ENCODE data around the gene RANGAP1. TPM values are rescaled to one million over a fixed set of nuclear protein-coding genes. Genes with fewer than 3 reads are reported as not detected.

RANGAP1 gene
- total RNA-seq (112 TPM), polyA plus RNA-seq (10 to 100 TPM; 19.9 to 26.6 (median 23.0) TPM)

GRCh38 chr22:41285820-41286638 lies at the start of gene RANGAP1:
TSS of gene RANGAP1 (minus strand) at chr22:41286187. CDS start at chr22:41281044, 5,143 bp downstream.
- peak within 1 kb of the TSS; percentile 93 for H3K4me3 ChIP-seq (ENCODE audit: low read depth, low read length)
- DNase-seq: peak; percentile 97 to 100 (median 99)

GRCh38 chr22:41334951-41335635 lies 49.1 kb upstream of the RANGAP1 start:
- Histone ChIP-seq H3K4me1 (ENCODE audit: control insufficient read depth, insufficient read depth, low read length, poor library complexity, severe bottlenecking) (no peaks in the 10 kb centered on the region), H3K27ac (ENCODE audit: insufficient read depth, low read length, poor library complexity, severe bottlenecking) (no peak overlapping the region), H3K4me3 (ENCODE audit: low read depth, low read length) (no peak overlapping the region), H3K36me3 (ENCODE audit: control insufficient read depth, insufficient read depth, low read length) (peaks cover 26% of the 10 kb centered on the region), H3K27me3 (ENCODE audit: control insufficient read depth, insufficient read depth, low read length) (no peaks in the 10 kb centered on the region), H3K9me3 (ENCODE audit: control insufficient read depth in 2 of 2, low read length in 2 of 2) (no peaks in the 10 kb centered on the region)
- DNase-seq (no peak), ATAC-seq (ENCODE audit: low read depth in 2 of 2) (no peak)
- no peak overlapping the region for H3K27ac Mint-ChIP-seq
- no peaks in the 10 kb centered on the region for H3K27me3 Mint-ChIP-seq
- no peak overlapping the region for H3K4me3 Mint-ChIP-seq
- peaks cover 13% of the 10 kb centered on the region for H3K36me3 Mint-ChIP-seq
- peaks cover 0 to 18% (median 0%) of the 10 kb centered on the region in 4 donors for H3K4me1 Mint-ChIP-seq
- no peaks in the 10 kb centered on the region for H3K9me3 Mint-ChIP-seq

More at GRCh38 chr22:41285820-41286638, at the start of gene RANGAP1:
- peaks cover 21% of the 10 kb centered on the region for H3K4me1 ChIP-seq (ENCODE audit: control insufficient read depth, insufficient read depth, low read length, poor library complexity, severe bottlenecking)
- peaks cover 15 to 52% (median 24%) of the 10 kb centered on the region in 4 donors for H3K4me1 Mint-ChIP-seq
- H3K27ac Mint-ChIP-seq: peak within 1 kb of the TSS; percentile 99
- H3K27me3 ChIP-seq (ENCODE audit: control insufficient read depth, insufficient read depth, low read length): no peaks in the 10 kb centered on the region
- H3K36me3 ChIP-seq (ENCODE audit: control insufficient read depth, insufficient read depth, low read length): peaks cover 14% of the 10 kb centered on the region
- peak within 1 kb of the TSS; percentile 95 to 98 (median 97) for H3K4me3 Mint-ChIP-seq
- H3K36me3 Mint-ChIP-seq: peaks cover 10% of the 10 kb centered on the region
- H3K9me3 ChIP-seq (ENCODE audit: control insufficient read depth in 2 of 2, low read length in 2 of 2): no peaks in the 10 kb centered on the region
- ATAC-seq (ENCODE audit: low read depth in 2 of 2): peak; percentile 93 to 95
- no peaks in the 10 kb centered on the region for H3K9me3 Mint-ChIP-seq
- H3K27me3 Mint-ChIP-seq: no peaks in the 10 kb centered on the region
- peak within 1 kb of the TSS; percentile 98 for H3K27ac ChIP-seq (ENCODE audit: insufficient read depth, low read length, poor library complexity, severe bottlenecking)

- no peak overlapping the region for H3K27ac Mint-ChIP-seq
- H3K36me3 Mint-ChIP-seq: peaks cover 16% of the 10 kb centered on the region
- no peaks in the 10 kb centered on the region for H3K9me3 ChIP-seq (ENCODE audit: control insufficient read depth in 2 of 2, low read length in 2 of 2)
- no peak overlapping the region for H3K27ac ChIP-seq (ENCODE audit: insufficient read depth, low read length, poor library complexity, severe bottlenecking)
- H3K9me3 Mint-ChIP-seq: no peaks in the 10 kb centered on the region
- H3K4me1 Mint-ChIP-seq: peaks cover 0 to 18% (median 0%) of the 10 kb centered on the region in 4 donors
- no peaks in the 10 kb centered on the region for H3K27me3 Mint-ChIP-seq
- ATAC-seq (ENCODE audit: low read depth in 2 of 2) (no peak), DNase-seq (no peak)
- H3K4me3 Mint-ChIP-seq: no peak overlapping the region
- peaks cover 31% of the 10 kb centered on the region for H3K36me3 ChIP-seq (ENCODE audit: control insufficient read depth, insufficient read depth, low read length)
- no peaks in the 10 kb centered on the region for H3K4me1 ChIP-seq (ENCODE audit: control insufficient read depth, insufficient read depth, low read length, poor library complexity, severe bottlenecking)
- H3K4me3 ChIP-seq (ENCODE audit: low read depth, low read length): no peak overlapping the region
- H3K27me3 ChIP-seq (ENCODE audit: control insufficient read depth, insufficient read depth, low read length): no peaks in the 10 kb centered on the region
These were observed 48.2 kb upstream of the RANGAP1 start for GRCh38 chr22:41334215-41334614.

- no peaks in the 10 kb centered on the region for H3K9me3 ChIP-seq (ENCODE audit: control insufficient read depth in 2 of 2, low read length in 2 of 2)
- H3K27me3 ChIP-seq (ENCODE audit: control insufficient read depth, insufficient read depth, low read length): no peaks in the 10 kb centered on the region
- ATAC-seq (ENCODE audit: low read depth in 2 of 2) (no peak), DNase-seq (no peak)
- Mint-ChIP-seq H3K27ac (peak overlapping the region in 1 of 3 donors; percentile 39), H3K27me3 (no peaks in the 10 kb centered on the region), H3K36me3 (peaks cover 16% of the 10 kb centered on the region), H3K4me3 (no peak overlapping the region), H3K4me1 (peaks cover 0 to 18% (median 0%) of the 10 kb centered on the region in 4 donors), H3K9me3 (no peaks in the 10 kb centered on the region)
- H3K4me1 ChIP-seq (ENCODE audit: control insufficient read depth, insufficient read depth, low read length, poor library complexity, severe bottlenecking): no peaks in the 10 kb centered on the region
- peaks cover 27% of the 10 kb centered on the region for H3K36me3 ChIP-seq (ENCODE audit: control insufficient read depth, insufficient read depth, low read length)
- H3K4me3 ChIP-seq (ENCODE audit: low read depth, low read length): no peak overlapping the region
- no peak overlapping the region for H3K27ac ChIP-seq (ENCODE audit: insufficient read depth, low read length, poor library complexity, severe bottlenecking)
These were observed 47.8 kb upstream of the RANGAP1 start for GRCh38 chr22:41333806-41334205.

GRCh38 chr22:41332217-41332939 lies 46.4 kb upstream of the RANGAP1 start:
- Mint-ChIP-seq H3K4me3 (no peak overlapping the region), H3K4me1 (peaks cover 0 to 18% (median 0%) of the 10 kb centered on the region in 4 donors), H3K27ac (peak overlapping the region in 1 of 3 donors; percentile 49), H3K9me3 (no peaks in the 10 kb centered on the region), H3K36me3 (peaks cover 22% of the 10 kb centered on the region), H3K27me3 (no peaks in the 10 kb centered on the region)
- no peak for ATAC-seq (ENCODE audit: low read depth in 2 of 2)
- no peak for DNase-seq
- peaks cover 40% of the 10 kb centered on the region for H3K36me3 ChIP-seq (ENCODE audit: control insufficient read depth, insufficient read depth, low read length)
- H3K27ac ChIP-seq (ENCODE audit: insufficient read depth, low read length, poor library complexity, severe bottlenecking): no peak overlapping the region
- H3K4me1 ChIP-seq (ENCODE audit: control insufficient read depth, insufficient read depth, low read length, poor library complexity, severe bottlenecking): no peaks in the 10 kb centered on the region
- H3K4me3 ChIP-seq (ENCODE audit: low read depth, low read length): no peak overlapping the region
- no peaks in the 10 kb centered on the region for H3K9me3 ChIP-seq (ENCODE audit: control insufficient read depth in 2 of 2, low read length in 2 of 2)
- no peaks in the 10 kb centered on the region for H3K27me3 ChIP-seq (ENCODE audit: control insufficient read depth, insufficient read depth, low read length)

- DNase-seq: no peak
These were observed 44.2 kb upstream of the RANGAP1 start for GRCh38 chr22:41330169-41330568.

GRCh38 chr22:41327124-41327523 lies 41.1 kb upstream of the RANGAP1 start:
- no peak for ATAC-seq (ENCODE audit: low read depth in 2 of 2)

More at GRCh38 chr22:41330169-41330568, 44.2 kb upstream of the RANGAP1 start:
- Histone ChIP-seq H3K9me3 (ENCODE audit: control insufficient read depth in 2 of 2, low read length in 2 of 2) (no peaks in the 10 kb centered on the region), H3K36me3 (ENCODE audit: control insufficient read depth, insufficient read depth, low read length) (peaks cover 61% of the 10 kb centered on the region), H3K4me3 (ENCODE audit: low read depth, low read length) (no peak overlapping the region), H3K27me3 (ENCODE audit: control insufficient read depth, insufficient read depth, low read length) (no peaks in the 10 kb centered on the region), H3K27ac (ENCODE audit: insufficient read depth, low read length, poor library complexity, severe bottlenecking) (no peak overlapping the region), H3K4me1 (ENCODE audit: control insufficient read depth, insufficient read depth, low read length, poor library complexity, severe bottlenecking) (no peaks in the 10 kb centered on the region)
- H3K36me3 Mint-ChIP-seq: peaks cover 33% of the 10 kb centered on the region
- no peak for ATAC-seq (ENCODE audit: low read depth in 2 of 2)
- H3K4me1 Mint-ChIP-seq: peaks cover 0 to 5% (median 0%) of the 10 kb centered on the region in 4 donors
- H3K9me3 Mint-ChIP-seq: no peaks in the 10 kb centered on the region
- no peaks in the 10 kb centered on the region for H3K27me3 Mint-ChIP-seq
- no peak overlapping the region for H3K27ac Mint-ChIP-seq
- no peak overlapping the region for H3K4me3 Mint-ChIP-seq

More at GRCh38 chr22:41327124-41327523, 41.1 kb upstream of the RANGAP1 start:
- Histone ChIP-seq H3K36me3 (ENCODE audit: control insufficient read depth, insufficient read depth, low read length) (peaks cover 71% of the 10 kb centered on the region), H3K4me1 (ENCODE audit: control insufficient read depth, insufficient read depth, low read length, poor library complexity, severe bottlenecking) (no peaks in the 10 kb centered on the region), H3K4me3 (ENCODE audit: low read depth, low read length) (no peak overlapping the region), H3K9me3 (ENCODE audit: control insufficient read depth in 2 of 2, low read length in 2 of 2) (no peaks in the 10 kb centered on the region), H3K27me3 (ENCODE audit: control insufficient read depth, insufficient read depth, low read length) (no peaks in the 10 kb centered on the region), H3K27ac (ENCODE audit: insufficient read depth, low read length, poor library complexity, severe bottlenecking) (no peak overlapping the region)
- no peaks in the 10 kb centered on the region for H3K9me3 Mint-ChIP-seq
- H3K4me3 Mint-ChIP-seq: no peak overlapping the region
- H3K27me3 Mint-ChIP-seq: no peaks in the 10 kb centered on the region
- peaks cover 37% of the 10 kb centered on the region for H3K36me3 Mint-ChIP-seq
- no peak for DNase-seq
- no peaks in the 10 kb centered on the region for H3K4me1 Mint-ChIP-seq
- H3K27ac Mint-ChIP-seq: no peak overlapping the region

All from CD4-positive, CD25-positive, alpha-beta regulatory T cell (primary cell).